Peyer's patch (tissue), 4 donors: ENCODE results near the gene SNX9.

Experiments
- CTCF ChIP-seq, 6 experiments: fragments of 450-650 bp in 4 of 6; fragments of 200-600 bp in 2 of 6; sonication (generic) in 1 of 6; IDR thresholded peaks; one replicate each; pipeline ENCODE4 v1.5.1; 2017 to 2019; ENCODE audit warnings: antibody characterized with exemption in 6 of 6, mild to moderate bottlenecking in 3 of 6, moderate library complexity in 1 of 6
- POLR2A ChIP-seq, 2 donors: fragments of 450-650 bp; IDR thresholded peaks; one replicate each; pipeline ENCODE4 v1.5.1; 2017; ENCODE audit warnings: antibody characterized with exemption in 2 of 2, mild to moderate bottlenecking in 2 of 2, moderate library complexity in 2 of 2

- TF ChIP-seq POLR2A (IDR thresholded peaks at IDR 0.05) (no peak), CTCF (IDR thresholded peaks at IDR 0.05) (no peak)
Measured at GRCh38 chr6:157821342-157822033, 1.6 kb upstream of the SNX9 start.
